ENCODE results near the gene CD300LD.
"Not testable (repeated sequence)": the region's sequence is repeated elsewhere in the genome, so short reads cannot be mapped to it uniquely, and the experiment has no call there.

Gene CD300LD

GRCh38 chr17:74571621-74572270 is 20.3 kb downstream of the CD300LD start:
- no peak for DNase-seq (ENCODE audit: low read depth in 2 of 2)

GRCh38 chr17:74569020-74570003 is 22.8 kb downstream of the CD300LD start:
- no peak for DNase-seq (ENCODE audit: low read depth in 2 of 2)

DNA sequence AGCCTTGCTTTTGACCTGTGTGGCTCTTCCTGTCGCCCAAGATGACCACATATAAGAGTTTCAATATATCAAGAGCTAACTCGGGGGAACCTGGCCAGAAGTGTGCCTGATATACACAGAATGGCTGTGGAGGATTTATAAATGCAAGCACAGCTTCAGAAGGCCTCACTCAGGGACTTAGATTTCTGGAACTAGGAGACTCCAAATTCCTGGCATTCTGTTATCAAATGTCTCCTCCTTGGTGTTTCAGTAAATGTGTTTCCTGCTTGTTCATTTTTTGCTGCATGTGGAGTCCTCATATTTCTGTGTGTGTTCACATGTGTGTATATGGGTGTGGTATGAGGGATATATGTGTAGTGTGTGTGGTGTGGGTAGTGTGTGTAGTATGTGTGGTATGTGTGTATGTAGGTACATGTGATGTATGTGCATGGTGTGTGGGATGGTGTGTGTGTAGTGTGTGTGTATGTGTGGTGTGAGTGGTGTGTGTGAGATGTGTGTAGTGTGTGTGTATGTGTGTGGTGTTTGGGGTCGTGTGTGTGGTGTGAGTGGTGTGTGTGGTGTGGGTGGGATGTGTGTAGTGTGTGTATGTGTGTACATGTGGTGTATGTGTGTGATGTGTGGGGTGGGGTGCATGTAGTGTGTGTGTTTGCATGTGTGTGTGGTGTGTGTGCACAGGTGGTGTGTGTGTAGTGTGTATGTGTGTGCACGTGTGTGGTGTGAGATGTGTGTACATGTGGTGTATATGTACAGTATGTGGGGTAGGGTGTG is 23.8 kb downstream of the CD300LD start:
- DNase-seq (ENCODE audit: low read depth in 2 of 2), result no peak

- no peak for DNase-seq (ENCODE audit: low read depth in 2 of 2)
Measured at GRCh38 chr17:74567397-74567796, 24.7 kb downstream of the CD300LD start, which contains the start of gene CD300H. Gene CD300H, minus strand, starts transcription at chr17:74567509.

DNA sequence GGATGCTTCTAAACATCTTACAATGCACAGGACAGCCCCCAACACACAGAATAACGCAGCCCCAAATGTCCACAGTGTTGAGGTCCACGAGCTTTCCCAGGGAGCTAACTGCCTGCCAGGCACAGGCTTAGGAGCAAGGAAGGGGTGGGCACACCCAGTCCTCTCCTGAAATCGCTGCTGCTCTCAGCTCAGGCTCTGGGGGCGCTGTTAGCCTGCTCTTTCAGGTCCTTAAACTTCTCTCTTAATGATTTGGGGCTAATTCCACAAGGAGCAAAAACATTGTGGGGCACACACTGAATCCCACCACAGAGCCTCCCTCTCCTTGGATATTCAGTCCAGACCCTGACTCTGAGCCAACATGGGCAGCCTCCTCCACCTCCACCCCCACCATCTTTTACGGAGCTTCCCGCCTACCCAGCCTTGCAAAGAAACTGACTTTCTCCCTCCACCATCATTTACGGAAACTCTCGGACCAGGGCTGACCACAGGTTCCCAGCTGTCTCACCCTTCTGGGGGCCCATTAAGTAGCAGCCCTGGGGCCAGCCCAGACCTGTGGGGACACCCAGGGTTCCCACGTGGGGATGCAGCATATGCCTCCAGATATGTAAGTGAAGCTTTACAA is 25.8 kb downstream of the CD300LD start:
- no peak for DNase-seq (ENCODE audit: low read depth in 2 of 2)

GRCh38 chr17:74565126-74565525 is 27.0 kb downstream of the CD300LD start:
- DNase-seq (ENCODE audit: low read depth in 2 of 2), result no peak

DNA sequence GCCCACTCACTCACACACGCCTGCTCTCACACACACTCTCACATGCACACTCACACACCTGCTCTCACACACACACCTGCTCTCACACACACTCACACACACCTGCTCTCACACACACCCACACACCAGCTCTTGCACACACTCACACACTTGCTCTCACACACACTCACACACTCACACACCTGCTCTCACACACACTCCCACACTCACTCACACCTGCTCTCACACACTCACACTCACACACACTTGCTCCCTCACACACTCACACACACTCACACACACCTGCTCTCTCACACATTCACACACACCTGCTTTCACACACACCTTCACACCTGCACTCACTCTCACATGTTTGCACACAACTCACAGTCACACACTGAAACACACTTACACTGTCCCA is 28.7 kb downstream of the CD300LD start:
- DNase-seq (ENCODE audit: low read depth in 2 of 2), result no peak

GRCh38 chr17:74561586-74561985 is 30.5 kb downstream of the CD300LD start:
- no peak for DNase-seq (ENCODE audit: low read depth in 2 of 2)

- no peak for DNase-seq (ENCODE audit: low read depth in 2 of 2)
Measured at GRCh38 chr17:74558882-74559519, 33.1 kb downstream of the CD300LD start.

- DNase-seq (ENCODE audit: low read depth in 2 of 2), result not testable (repeated sequence)
Measured at GRCh38 chr17:74558402-74558801, 33.7 kb downstream of the CD300LD start.

DNA sequence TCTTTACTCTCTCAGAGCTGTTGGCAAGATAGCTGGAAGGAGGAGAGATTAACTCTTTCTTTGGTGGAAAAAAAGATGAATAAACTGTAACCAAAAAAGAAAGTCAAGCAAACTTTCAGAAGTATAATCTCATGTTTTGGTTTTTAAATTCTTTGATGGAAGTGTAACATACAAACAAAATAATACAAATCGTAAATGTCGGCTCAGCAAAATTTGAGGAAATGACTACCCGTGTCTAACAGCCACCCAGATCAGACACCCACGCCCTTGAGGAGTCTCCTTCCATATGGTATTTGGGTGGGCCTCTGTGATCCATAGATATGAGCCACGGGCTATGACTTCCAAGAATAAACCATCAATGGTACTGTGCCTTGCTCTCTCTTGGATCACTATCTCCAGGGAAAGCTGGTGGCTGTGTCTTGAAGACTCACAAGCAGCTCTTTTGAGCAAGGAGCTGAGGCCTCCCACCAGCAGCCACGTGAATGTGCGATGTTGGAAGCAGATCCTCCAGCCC is 36.6 kb downstream of the CD300LD start:
- DNase-seq (ENCODE audit: low read depth in 2 of 2), result no peak

GRCh38 chr17:74554909-74555308 is 37.2 kb downstream of the CD300LD start:
- no peak for DNase-seq (ENCODE audit: low read depth in 2 of 2)

- no peak for DNase-seq (ENCODE audit: low read depth in 2 of 2)
Measured at GRCh38 chr17:74552037-74552436, 40.0 kb downstream of the CD300LD start.

GRCh38 chr17:74550602-74551001 is 41.5 kb downstream of the CD300LD start:
- no peak for DNase-seq (ENCODE audit: low read depth in 2 of 2)

- no peak for DNase-seq (ENCODE audit: low read depth in 2 of 2)
Measured at GRCh38 chr17:74549343-74549742, 42.7 kb downstream of the CD300LD start.

GRCh38 chr17:74547736-74548135 is 44.3 kb downstream of the CD300LD start:
- DNase-seq (ENCODE audit: low read depth in 2 of 2), result no peak

DNA sequence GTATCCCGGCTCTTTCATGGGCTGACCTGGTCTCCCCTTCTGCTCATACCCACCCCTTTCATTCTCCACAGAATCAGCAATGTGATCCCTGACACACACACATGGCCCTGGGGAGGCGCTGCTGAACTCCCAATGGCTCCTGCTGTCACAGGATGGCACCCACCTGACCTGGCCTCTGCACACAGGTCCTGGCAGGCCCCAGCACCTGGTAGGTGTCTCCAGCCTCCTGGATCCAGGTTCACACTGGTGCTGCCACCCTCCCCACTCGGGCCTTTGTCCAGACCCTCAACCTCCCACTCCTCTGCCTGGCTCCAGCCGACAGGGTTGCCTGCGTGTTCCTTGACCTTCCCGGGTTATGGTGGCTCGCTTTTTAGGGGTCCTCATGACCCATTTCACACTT is 44.8 kb downstream of the CD300LD start:
- no peak for DNase-seq (ENCODE audit: low read depth in 2 of 2)

GRCh38 chr17:74546586-74546985 is 45.5 kb downstream of the CD300LD start:
- DNase-seq (ENCODE audit: low read depth in 2 of 2), result no peak

DNA sequence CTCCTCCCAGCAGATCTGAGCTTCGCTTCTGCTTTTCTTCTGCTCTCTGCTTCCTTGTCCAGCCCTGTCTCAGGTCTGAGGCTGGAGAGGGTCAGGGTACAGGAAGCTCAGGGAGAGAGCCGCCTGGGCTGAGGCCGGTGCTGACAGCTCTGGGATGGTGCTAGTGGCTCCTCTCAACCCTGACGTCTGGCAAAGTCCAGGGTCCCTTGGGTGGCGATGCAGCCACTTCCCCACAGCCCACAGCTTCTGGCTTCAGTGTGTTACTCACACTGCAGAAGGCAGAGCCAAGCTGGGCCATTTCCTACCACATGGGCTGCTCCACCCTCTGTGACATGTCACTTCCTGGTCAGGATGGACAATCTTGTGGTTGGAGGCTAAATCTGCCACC is 46.2 kb downstream of the CD300LD start, which contains the start of gene CD300C:
TSS of gene CD300C (minus strand) at position 273 of the 388 bp plus-strand sequence. CDS start 333 bp downstream, outside the sequence.
- DNase-seq (ENCODE audit: low read depth in 2 of 2), result no peak

DNA sequence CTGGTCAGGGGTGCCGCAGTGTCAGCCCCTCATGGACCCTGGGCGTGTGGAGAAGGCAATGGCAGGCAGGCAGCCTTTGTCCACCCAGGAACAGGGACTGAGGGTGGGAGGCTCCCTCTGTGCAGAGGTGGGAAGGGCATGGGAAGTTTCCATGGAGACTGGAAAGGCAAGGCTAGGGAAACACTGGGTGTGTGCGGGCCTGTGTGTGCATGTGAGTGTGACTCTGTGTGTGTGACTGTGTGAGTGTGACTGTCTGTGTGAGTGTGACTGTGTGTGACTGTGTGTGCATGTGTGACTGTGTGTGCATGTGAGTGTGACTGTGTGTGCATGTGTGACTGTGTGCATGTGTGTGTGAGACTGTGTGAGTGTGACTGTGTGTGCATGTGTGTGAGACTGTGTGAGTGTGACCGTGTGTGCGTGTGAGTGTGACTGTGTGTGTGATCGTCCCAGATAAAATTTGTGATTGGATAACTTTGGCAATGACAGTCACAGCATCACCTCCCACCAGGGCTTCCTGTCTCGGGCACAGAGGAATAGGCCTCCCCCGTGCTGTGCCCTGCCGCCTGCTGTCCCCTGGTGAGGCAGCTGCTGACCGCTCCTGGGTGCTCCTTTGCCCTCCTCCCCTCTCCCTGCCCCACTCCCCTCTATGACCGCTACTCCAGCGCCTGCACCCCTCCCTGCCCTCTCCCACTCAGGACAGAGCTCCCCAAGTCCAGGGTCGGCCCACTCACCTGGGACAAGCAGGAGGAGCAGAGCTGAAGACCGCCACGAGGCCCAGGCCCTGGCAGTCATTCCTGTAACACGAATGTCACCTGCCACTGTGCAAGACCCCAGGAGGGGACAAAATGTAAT is 46.9 kb downstream of the CD300LD start:
- no peak for DNase-seq (ENCODE audit: low read depth in 2 of 2)

All from stimulated activated CD4-positive, alpha-beta T cell treated with anti-CD3 and anti-CD28 coated beads, Interleukin-1b, Interleukin-23, amount 100 ng/mL, for 1 hour (primary cell).